Skeletal muscle tissue (tissue), 4 donors: ENCODE results near the gene ACCSL. TPM values are rescaled to one million over a fixed set of nuclear protein-coding genes. Genes with fewer than 3 reads are reported as not detected.

ENCODE experiments used
- H3K27ac ChIP-seq: one replicate; pipeline ENCODE4 v1.7.0; 2013; ENCODE audit warnings: mild to moderate bottlenecking, low read depth, low read length, inconsistent platforms
- H3K27me3 ChIP-seq, 3 donors: one replicate each; pipeline ENCODE4 v1.7.0; 2013; ENCODE audit warnings: low read length in 3 of 3; ENCODE audit not compliant: control insufficient read depth in 3 of 3, insufficient read depth in 3 of 3
- H3K36me3 ChIP-seq, 3 donors: one replicate each; pipeline ENCODE4 v1.7.0; 2013; ENCODE audit warnings: low read length in 3 of 3; ENCODE audit not compliant: control insufficient read depth in 3 of 3, insufficient read depth in 3 of 3
- H3K4me1 ChIP-seq, 3 donors: one replicate each; pipeline ENCODE4 v1.7.0; 2013; ENCODE audit warnings: low read length in 3 of 3, mild to moderate bottlenecking in 3 of 3; ENCODE audit not compliant: control insufficient read depth in 3 of 3, insufficient read depth in 3 of 3
- H3K4me3 ChIP-seq, 3 donors: one replicate each; pipeline ENCODE4 v1.7.0; 2013; ENCODE audit warnings: low read length in 3 of 3
- H3K9ac ChIP-seq, 3 donors: one replicate each; pipeline ENCODE4 v1.7.0; 2013; ENCODE audit warnings: low read length in 3 of 3, mild to moderate bottlenecking in 3 of 3, moderate library complexity in 2 of 3, low read depth in 1 of 3
- H3K9me3 ChIP-seq, 3 donors: one replicate each; pipeline ENCODE4 v1.7.0; 2013; ENCODE audit warnings: low read length in 3 of 3; ENCODE audit not compliant: control insufficient read depth in 3 of 3
- total RNA-seq: library from RNA; depleted of rRNA; stranded (reverse); fragments of >200 nt; gene quantifications from one replicate; pipeline ENCODE4 v1.2.3, GENCODE V29; 2014
- donor health status: Osteomylitis.

The ACCSL gene
- total RNA-seq, 1 donor from 2014 or later, result not detected

- Histone ChIP-seq H3K4me1 (peaks cover 0 to 4% (median 0%) of the 10 kb centered on the region in 3 donors), H3K27ac (peak overlapping the region; percentile 19)
Measured at GRCh38 chr11:44007481-44008087, 40.2 kb upstream of the ACCSL start.

GRCh38 chr11:44008088-44008501, 39.7 kb upstream of the ACCSL start:
- peaks cover 0 to 4% (median 0%) of the 10 kb centered on the region in 3 donors for H3K4me1 ChIP-seq
- H3K9me3 ChIP-seq, result no peaks in the 10 kb centered on the region
- H3K27me3 ChIP-seq, result no peaks in the 10 kb centered on the region
- H3K36me3 ChIP-seq, result no peaks in the 10 kb centered on the region
- no peak overlapping the region for H3K27ac ChIP-seq
- H3K4me3 ChIP-seq, result no peak overlapping the region
- H3K9ac ChIP-seq, result no peak overlapping the region

More at GRCh38 chr11:44007481-44008087, 40.2 kb upstream of the ACCSL start:
- Histone ChIP-seq H3K27me3 (no peaks in the 10 kb centered on the region), H3K4me3 (no peak overlapping the region), H3K9me3 (no peaks in the 10 kb centered on the region), H3K36me3 (no peaks in the 10 kb centered on the region), H3K9ac (no peak overlapping the region)

GRCh38 chr11:44008698-44009097, 39.1 kb upstream of the ACCSL start:
- Histone ChIP-seq H3K4me3 (no peak overlapping the region), H3K27me3 (no peaks in the 10 kb centered on the region), H3K36me3 (no peaks in the 10 kb centered on the region), H3K4me1 (peaks cover 0 to 4% (median 0%) of the 10 kb centered on the region in 3 donors), H3K9ac (no peak overlapping the region), H3K9me3 (no peaks in the 10 kb centered on the region), H3K27ac (no peak overlapping the region)

GRCh38 chr11:44010789-44011251, 37.0 kb upstream of the ACCSL start:
- Histone ChIP-seq H3K36me3 (no peaks in the 10 kb centered on the region), H3K9ac (no peak overlapping the region), H3K4me1 (peaks cover 0 to 5% (median 0%) of the 10 kb centered on the region in 3 donors), H3K27me3 (no peaks in the 10 kb centered on the region), H3K4me3 (no peak overlapping the region), H3K9me3 (no peaks in the 10 kb centered on the region), H3K27ac (no peak overlapping the region)

GRCh38 chr11:44011797-44012196, 36.0 kb upstream of the ACCSL start:
- Histone ChIP-seq H3K9me3 (no peaks in the 10 kb centered on the region), H3K27ac (no peak overlapping the region), H3K27me3 (no peaks in the 10 kb centered on the region), H3K4me1 (peaks cover 3 to 8% (median 7%) of the 10 kb centered on the region in 3 donors), H3K4me3 (no peak overlapping the region), H3K9ac (no peak overlapping the region), H3K36me3 (no peaks in the 10 kb centered on the region)

- H3K27me3 ChIP-seq, result no peaks in the 10 kb centered on the region
- H3K27ac ChIP-seq, result no peak overlapping the region
- H3K4me3 ChIP-seq, result no peak overlapping the region
- H3K4me1 ChIP-seq, result peaks cover 7 to 22% (median 19%) of the 10 kb centered on the region in 3 donors
- H3K9me3 ChIP-seq, result no peaks in the 10 kb centered on the region
- no peak overlapping the region for H3K9ac ChIP-seq
- H3K36me3 ChIP-seq, result no peaks in the 10 kb centered on the region
Measured at GRCh38 chr11:44014968-44015623, 32.7 kb upstream of the ACCSL start.

GRCh38 chr11:44015624-44016007, 32.2 kb upstream of the ACCSL start:
- Histone ChIP-seq H3K36me3 (no peaks in the 10 kb centered on the region), H3K27ac (no peak overlapping the region), H3K4me3 (no peak overlapping the region), H3K9ac (no peak overlapping the region), H3K27me3 (no peaks in the 10 kb centered on the region), H3K4me1 (peaks cover 7 to 22% (median 19%) of the 10 kb centered on the region in 3 donors), H3K9me3 (no peaks in the 10 kb centered on the region)

GRCh38 chr11:44016131-44016530, 31.6 kb upstream of the ACCSL start:
- no peak overlapping the region for H3K27ac ChIP-seq
- H3K4me1 ChIP-seq, result peaks cover 7 to 22% (median 19%) of the 10 kb centered on the region in 3 donors
- H3K4me3 ChIP-seq, result no peak overlapping the region
- H3K9me3 ChIP-seq, result no peaks in the 10 kb centered on the region
- no peaks in the 10 kb centered on the region for H3K27me3 ChIP-seq
- H3K9ac ChIP-seq, result peak overlapping the region in 1 of 3 donors; percentile 21
- no peaks in the 10 kb centered on the region for H3K36me3 ChIP-seq

- Histone ChIP-seq H3K4me1 (peaks cover 7 to 22% (median 19%) of the 10 kb centered on the region in 3 donors), H3K27ac (no peak overlapping the region), H3K9ac (no peak overlapping the region), H3K36me3 (no peaks in the 10 kb centered on the region), H3K27me3 (no peaks in the 10 kb centered on the region), H3K9me3 (no peaks in the 10 kb centered on the region), H3K4me3 (no peak overlapping the region)
Measured at GRCh38 chr11:44016546-44017442, 31.0 kb upstream of the ACCSL start.
